Inferior parietal cortex (tissue), 1 donor: ENCODE results near the gene CD101.

ENCODE experiments used
- DNase-seq: peaks from one replicate; pipeline ENCODE4 v3.0.0-alpha.2; 2016; ENCODE audit errors: extremely low spot score

Gene CD101

GRCh38 chr1:117013309-117013858 is 11.8 kb downstream of the CD101 start:
- no peak for DNase-seq

GRCh38 chr1:117014209-117014608 is 12.6 kb downstream of the CD101 start:
- no peak for DNase-seq

DNA sequence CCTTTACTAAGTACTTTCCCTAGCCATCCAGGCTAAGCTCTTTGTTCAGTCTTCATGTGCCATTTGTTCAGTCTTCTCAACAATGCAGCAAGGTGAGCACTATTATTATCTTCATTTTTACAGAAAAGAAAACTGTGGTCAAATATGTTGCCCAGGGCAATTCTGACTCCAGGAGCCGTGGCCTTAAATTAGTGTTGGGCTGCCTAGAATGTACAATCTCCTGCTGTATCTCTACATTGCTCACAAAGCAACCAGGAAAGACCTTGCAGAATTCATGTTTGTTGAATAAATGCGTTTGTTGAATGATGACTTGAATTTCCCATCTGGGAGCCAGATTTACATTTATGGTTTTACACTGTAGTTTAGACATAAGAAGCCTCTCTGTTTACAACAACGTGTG is 14.2 kb downstream of the CD101 start:
- DNase-seq: no peak

DNA sequence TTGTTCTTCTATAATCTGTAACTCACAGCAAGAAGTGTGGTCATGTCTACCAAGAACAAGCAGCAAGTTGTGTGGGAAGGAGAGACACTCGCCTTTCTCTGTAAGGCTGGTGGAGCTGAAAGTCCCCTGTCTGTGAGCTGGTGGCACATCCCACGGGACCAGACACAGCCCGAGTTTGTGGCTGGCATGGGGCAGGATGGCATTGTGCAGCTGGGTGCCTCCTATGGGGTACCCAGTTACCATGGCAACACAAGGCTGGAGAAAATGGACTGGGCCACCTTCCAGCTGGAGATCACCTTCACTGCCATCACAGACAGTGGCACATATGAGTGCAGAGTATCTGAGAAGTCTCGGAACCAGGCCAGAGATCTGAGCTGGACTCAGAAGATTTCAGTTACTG is 15.5 kb downstream of the CD101 start:
- DNase-seq: no peak

GRCh38 chr1:117017648-117018047 is 16.1 kb downstream of the CD101 start:
- DNase-seq: no peak

- DNase-seq: no peak
Measured at GRCh38 chr1:117020526-117021156, 19.1 kb downstream of the CD101 start.

- no peak for DNase-seq
Measured at GRCh38 chr1:117022114-117022513, 20.6 kb downstream of the CD101 start.

GRCh38 chr1:117025568-117025967 is 24.0 kb downstream of the CD101 start:
- no peak for DNase-seq

- DNase-seq: no peak
Measured at GRCh38 chr1:117026361-117026760, 24.8 kb downstream of the CD101 start.

- DNase-seq: no peak
Measured at GRCh38 chr1:117029685-117030084, 28.1 kb downstream of the CD101 start.

DNA sequence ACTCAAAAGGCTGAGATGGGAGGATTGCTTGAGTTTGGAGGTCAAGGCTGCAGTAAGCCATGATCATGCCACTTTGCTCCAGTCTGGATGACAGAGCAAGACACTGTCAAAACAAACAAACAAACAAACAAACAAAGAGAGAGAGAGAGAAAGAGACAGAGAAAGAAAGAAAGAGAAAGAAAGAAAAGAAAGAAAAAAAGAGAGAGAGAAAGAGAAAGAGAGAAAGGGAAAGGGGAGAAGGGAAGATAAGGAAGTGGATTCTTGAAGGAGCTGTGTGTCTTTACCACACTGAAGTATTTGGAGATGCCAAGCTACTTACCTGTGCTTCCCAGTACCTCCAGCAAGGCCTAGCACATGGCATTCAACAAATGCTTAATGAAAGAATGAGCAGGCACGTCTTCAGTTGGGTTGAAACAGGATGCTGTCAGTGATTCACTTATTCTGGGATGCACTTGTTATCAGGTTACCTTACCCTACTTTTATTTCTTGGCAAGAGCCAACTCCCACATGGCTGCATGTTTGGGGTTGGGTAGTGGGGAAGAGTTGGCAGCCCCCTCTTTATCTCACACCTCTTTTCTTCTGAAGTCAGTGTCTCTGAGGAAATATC is 28.8 kb downstream of the CD101 start:
- no peak for DNase-seq

DNA sequence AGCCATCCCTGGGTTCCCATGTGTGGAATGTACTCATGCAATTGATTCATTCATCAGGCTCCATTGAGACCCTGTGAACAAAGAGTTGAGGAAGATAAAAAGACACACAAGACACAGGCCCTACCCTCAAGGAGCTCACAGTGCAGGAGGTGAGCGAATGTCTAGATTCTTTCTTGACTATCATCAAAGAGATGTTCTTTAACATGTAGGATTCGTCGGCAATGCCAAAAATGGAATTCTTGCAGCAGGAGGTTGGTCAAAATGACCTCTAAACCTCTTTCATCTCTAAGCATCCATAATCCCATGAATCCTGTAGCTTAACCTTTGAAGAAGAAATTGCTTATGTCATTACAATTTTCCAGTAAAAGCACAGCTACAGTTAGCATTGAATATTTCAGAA is 30.7 kb downstream of the CD101 start:
- no peak for DNase-seq

DNA sequence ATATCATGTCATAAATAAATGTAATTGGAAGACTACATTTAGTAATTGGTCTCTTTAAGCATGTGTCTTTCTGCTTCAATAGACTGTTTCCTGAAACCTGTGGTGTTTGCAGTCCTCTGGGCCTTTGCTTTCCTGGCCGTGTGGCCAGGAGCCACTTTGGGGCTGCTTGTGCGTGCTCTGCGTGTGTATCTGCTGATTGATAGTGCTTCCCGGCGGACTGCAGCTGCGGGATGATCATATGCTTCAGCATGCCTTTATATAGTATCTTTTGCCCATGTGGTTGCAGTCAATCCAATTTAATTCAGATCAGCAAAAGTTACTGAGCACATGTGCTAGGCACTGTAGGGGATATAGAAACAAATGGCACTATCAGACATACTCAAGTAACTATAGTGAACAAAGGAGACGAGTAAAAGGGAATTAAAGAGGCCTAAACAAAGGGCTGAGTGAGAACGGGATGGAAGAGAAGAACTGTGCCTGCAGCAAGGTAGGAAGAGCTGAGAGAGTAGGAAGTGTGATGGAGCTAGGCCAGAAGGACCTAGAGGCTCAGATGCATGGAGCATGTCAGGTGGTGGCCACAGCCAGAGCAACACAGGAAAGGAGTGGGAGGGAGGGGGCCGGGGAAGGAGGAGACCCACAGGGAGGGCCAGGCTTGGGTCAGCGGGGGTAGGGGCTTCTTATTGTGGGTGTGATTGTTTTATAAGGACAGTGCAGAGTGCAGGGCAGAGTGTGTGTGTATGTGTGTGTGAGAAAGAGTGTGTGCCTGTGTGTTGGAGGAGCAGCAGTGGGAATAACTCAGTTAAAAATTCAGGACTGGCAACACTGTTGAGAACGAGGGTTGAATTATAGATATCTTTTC is 31.4 kb downstream of the CD101 start:
- no peak for DNase-seq

DNA sequence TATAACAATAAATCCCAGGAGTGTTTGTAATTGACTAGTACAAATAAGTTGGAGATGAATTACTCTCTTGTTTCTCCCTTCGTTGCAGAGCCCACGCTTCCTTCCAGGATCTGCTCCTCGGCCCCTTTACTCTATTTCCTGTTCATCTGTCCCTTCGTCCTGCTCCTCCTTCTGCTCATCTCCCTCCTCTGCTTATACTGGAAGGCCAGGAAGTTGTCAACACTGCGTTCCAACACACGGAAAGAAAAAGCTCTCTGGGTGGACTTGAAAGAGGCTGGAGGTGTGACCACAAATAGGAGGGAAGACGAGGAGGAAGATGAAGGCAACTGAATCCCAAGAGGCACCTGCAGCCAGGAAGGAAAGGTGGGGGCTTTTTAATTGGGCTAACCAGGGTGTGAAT is 32.2 kb downstream of the CD101 start:
- DNase-seq: no peak

DNA sequence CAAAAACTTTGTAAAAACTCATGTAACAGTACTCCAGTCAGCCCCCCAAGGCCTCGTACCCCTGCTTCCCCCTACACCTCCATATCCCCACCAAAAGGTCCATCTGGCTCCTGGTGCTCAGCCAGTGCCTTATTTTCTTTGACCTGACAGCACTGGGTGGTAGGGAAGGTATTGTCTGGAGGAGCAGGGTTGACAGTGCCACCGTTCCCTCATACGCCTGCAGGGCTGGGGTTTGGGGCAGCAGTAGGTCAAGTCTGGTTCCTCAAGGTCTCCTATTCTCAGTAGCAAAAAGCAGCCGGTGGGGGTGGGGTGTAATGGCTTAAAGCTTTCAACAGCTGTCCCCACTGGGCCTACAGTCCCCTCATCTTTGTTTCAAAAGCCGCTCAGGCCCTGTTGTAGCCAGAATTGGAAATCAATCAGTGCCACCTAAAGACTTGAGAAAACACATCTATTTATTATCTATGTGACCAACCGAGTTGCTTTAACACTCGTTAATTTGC is 33.3 kb downstream of the CD101 start:
- no peak for DNase-seq

GRCh38 chr1:117036018-117036461 is 34.5 kb downstream of the CD101 start:
- DNase-seq: no peak

GRCh38 chr1:117037802-117038201 is 36.2 kb downstream of the CD101 start:
- DNase-seq: no peak

- no peak for DNase-seq
Measured at GRCh38 chr1:117038236-117038635, 36.7 kb downstream of the CD101 start.

DNA sequence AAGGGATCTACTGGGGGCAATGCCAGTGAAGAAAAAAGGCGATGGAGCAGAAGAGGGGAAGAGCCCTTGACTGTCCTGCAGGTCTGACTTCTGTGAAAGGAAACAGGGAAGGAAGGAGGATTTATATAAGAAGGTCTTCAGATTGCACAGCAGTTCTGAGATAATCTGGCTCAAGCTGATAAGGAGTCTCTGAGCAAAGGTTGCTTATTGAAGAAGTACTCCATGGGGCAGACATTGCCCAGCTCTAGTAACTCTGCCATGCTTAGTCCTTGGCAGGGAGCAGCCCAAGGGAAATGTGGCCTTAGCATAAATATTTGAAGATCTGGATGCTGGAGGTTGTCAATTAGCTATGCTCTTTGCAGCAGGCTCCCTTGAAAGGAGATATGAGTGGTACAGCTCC is 42.7 kb downstream of the CD101 start:
- no peak for DNase-seq

DNA sequence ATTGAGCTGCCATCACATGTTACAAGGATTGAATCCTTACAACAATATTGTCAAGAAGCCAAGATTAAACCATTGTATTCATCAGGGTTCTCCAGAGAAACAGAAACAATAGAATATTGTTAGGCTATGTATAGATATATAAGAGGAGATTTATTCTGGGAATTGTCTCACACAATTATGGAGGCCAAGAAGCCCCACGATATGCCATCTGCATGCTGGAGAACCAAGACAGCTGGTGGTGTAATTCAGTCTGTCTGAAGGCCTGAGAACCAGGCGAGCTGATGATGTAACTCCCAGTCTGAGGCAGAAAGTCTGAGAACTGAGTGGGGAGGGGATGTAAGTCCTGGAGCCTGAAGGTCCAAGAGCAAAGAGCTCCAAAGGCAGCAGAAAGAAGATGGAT is 44.1 kb downstream of the CD101 start:
- DNase-seq: no peak

- DNase-seq: no peak
Measured at GRCh38 chr1:117046781-117047180, 45.2 kb downstream of the CD101 start.

DNA sequence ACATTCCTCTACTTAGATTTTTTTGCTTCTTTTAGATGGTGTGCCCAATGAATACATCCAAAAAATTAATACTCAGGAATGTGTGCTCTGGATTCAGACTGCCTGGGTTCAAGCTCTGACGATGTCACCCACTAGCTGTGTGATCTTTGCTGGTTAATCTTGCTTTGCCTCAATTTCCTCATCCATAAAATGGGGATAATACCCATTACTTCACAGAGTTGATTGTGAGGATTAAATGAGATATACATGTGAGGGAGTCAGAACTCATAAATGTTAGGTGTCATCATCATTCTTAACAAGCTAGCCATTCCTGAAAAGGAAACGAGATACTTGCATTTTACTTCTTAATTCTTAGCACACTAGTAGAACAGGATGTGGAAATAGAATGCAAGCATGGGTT is 45.7 kb downstream of the CD101 start:
- DNase-seq: no peak
